Measurements from ENCODE around the gene ZYG11B. TPM values are rescaled to one million over a fixed set of nuclear protein-coding genes. Genes with fewer than 3 reads are reported as not detected.

Gene ZYG11B
- total and polyA plus RNA-seq, 9 of the 15 experiments (the other 6 are each of a cell fraction or from before 2014, with no cell fraction given): 4.9 to 22.2 (median 12.2) TPM

DNA sequence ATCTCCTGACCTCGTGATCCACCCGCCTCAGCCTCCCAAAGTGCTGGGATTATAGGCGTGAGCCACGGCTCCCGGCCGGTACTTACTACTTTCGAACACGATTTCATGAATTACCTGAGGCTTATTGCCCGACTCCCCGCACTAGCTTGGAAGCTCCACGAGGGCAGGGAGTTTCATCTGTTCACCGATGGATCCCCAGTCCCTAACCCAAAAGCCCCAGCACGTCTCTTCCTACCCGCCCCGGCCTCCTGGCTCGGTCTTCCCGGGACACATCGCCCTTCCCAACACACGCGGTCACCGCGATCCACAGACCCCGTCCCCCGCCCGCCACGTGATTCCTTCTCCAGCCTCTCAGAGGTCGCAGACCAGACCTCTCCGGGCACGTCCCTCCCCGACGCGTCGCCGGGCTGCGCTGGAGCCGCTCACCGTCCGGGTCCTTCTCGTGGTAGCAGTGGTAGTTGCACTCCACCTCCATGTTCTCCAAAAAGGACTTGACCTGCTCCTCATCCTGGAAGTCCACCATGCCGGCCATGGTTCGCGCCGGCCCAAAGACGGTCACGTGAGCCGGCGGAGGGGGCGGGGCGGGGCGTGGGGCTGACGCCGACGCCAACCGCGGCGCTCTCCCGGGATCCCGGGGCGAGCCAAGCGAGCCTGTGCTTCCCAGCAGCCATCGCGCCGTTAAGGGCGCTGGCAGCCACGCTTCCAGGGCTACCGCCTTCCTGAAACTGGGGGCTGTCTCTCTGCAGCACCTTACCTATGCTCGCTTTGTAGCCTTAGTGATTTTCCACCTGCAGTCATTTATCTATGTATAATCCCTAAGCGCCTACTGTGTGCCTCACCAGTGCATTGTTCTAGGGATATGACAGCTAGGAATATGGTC lies 28.2 kb upstream of the ZYG11B start, which contains the start of gene COA7 (continued):
- TF ChIP-seq, protein P1, sequence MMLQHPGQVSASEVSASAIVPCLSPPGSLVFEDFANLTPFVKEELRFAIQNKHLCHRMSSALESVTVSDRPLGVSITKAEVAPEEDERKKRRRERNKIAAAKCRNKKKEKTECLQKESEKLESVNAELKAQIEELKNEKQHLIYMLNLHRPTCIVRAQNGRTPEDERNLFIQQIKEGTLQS (IDR thresholded peaks at IDR 0.05): no peak; the same call in 1 of the 2 replicates
- TF ChIP-seq, protein P1 (CRISPR knock-in tag; conservative IDR thresholded peaks at IDR 0.05): peak; percentile 67; the same call in 1 of the 2 replicates
- peak; percentile 76; the same call in 1 of the 2 replicates for TF ChIP-seq MXI1 (IDR thresholded peaks at IDR 0.05; ENCODE audit: low read depth, low read length)
- peak; percentile 89 for TF ChIP-seq CBX1 (IDR thresholded peaks at IDR 0.05; ENCODE audit: low read depth)
- TF ChIP-seq MCM5 (IDR thresholded peaks at IDR 0.05; ENCODE audit: low read depth): no peak
- TF ChIP-seq EWSR1 (IDR thresholded peaks at IDR 0.05; ENCODE audit: borderline replicate concordance, low read depth, partially characterized antibody): no peak
- TF ChIP-seq, protein P2, sequence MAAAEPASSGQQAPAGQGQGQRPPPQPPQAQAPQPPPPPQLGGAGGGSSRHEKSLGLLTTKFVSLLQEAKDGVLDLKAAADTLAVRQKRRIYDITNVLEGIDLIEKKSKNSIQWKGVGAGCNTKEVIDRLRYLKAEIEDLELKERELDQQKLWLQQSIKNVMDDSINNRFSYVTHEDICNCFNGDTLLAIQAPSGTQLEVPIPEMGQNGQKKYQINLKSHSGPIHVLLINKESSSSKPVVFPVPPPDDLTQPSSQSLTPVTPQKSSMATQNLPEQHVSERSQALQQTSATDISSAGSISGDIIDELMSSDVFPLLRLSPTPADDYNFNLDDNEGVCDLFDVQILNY (CRISPR knock-in tag; IDR thresholded peaks at IDR 0.05): peak; percentile 77; the same call in 1 of the 2 replicates
- TF ChIP-seq, protein P3, sequence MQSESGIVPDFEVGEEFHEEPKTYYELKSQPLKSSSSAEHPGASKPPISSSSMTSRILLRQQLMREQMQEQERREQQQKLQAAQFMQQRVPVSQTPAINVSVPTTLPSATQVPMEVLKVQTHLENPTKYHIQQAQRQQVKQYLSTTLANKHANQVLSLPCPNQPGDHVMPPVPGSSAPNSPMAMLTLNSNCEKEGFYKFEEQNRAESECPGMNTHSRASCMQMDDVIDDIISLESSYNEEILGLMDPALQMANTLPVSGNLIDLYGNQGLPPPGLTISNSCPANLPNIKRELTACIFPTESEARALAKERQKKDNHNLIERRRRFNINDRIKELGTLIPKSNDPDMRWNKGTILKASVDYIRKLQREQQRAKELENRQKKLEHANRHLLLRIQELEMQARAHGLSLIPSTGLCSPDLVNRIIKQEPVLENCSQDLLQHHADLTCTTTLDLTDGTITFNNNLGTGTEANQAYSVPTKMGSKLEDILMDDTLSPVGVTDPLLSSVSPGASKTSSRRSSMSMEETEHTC (IDR thresholded peaks at IDR 0.05): peak; percentile 24; the same call in 1 of the 2 replicates
- TF ChIP-seq, protein P4, sequence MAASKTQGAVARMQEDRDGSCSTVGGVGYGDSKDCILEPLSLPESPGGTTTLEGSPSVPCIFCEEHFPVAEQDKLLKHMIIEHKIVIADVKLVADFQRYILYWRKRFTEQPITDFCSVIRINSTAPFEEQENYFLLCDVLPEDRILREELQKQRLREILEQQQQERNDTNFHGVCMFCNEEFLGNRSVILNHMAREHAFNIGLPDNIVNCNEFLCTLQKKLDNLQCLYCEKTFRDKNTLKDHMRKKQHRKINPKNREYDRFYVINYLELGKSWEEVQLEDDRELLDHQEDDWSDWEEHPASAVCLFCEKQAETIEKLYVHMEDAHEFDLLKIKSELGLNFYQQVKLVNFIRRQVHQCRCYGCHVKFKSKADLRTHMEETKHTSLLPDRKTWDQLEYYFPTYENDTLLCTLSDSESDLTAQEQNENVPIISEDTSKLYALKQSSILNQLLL (CRISPR knock-in tag; IDR thresholded peaks at IDR 0.05; ENCODE audit: borderline replicate concordance): no peak

All from K562 (cell line).